ENCODE measurements around the gene DNASE1L2.

DNA sequence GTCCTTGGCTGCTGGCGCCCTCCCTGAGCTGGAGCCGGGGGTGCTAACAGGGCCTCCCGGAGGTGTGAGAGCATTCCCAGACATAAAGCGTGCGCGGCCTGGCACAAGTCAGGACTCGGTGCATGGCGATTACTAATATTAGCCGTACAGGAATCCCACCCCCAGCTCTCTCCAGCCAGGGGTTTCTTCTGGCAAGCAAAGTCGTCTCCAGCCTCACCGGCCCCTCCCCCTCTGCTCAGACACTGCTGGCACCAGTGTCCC, 44.9 kb upstream of the DNASE1L2 start:
- no peak for TF ChIP-seq CHD1 (IDR thresholded peaks at IDR 0.05; ENCODE audit: low read depth, low read length)
- TF ChIP-seq NFE2L2 (IDR thresholded peaks at IDR 0.05; ENCODE audit: low read depth, low read length), result no peak
- TF ChIP-seq, protein P1, sequence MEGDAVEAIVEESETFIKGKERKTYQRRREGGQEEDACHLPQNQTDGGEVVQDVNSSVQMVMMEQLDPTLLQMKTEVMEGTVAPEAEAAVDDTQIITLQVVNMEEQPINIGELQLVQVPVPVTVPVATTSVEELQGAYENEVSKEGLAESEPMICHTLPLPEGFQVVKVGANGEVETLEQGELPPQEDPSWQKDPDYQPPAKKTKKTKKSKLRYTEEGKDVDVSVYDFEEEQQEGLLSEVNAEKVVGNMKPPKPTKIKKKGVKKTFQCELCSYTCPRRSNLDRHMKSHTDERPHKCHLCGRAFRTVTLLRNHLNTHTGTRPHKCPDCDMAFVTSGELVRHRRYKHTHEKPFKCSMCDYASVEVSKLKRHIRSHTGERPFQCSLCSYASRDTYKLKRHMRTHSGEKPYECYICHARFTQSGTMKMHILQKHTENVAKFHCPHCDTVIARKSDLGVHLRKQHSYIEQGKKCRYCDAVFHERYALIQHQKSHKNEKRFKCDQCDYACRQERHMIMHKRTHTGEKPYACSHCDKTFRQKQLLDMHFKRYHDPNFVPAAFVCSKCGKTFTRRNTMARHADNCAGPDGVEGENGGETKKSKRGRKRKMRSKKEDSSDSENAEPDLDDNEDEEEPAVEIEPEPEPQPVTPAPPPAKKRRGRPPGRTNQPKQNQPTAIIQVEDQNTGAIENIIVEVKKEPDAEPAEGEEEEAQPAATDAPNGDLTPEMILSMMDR (conservative IDR thresholded peaks at IDR 0.05; ENCODE audit: low read depth, low read length), result no peak
- TF ChIP-seq POLR2A (IDR thresholded peaks at IDR 0.05; ENCODE audit: low read depth, low read length), result no peak
- no peak for TF ChIP-seq RFX5 (IDR thresholded peaks at IDR 0.05; ENCODE audit: low read depth, low read length)
- no peak for TF ChIP-seq SMC3 (IDR thresholded peaks at IDR 0.05; ENCODE audit: low read depth, low read length)
- TF ChIP-seq MAZ (IDR thresholded peaks at IDR 0.05; ENCODE audit: borderline replicate concordance, low read depth, low read length), result no peak

All from IMR-90 (cell line).